Ishikawa (cell line): ENCODE measurements around the gene LANCL2.

ENCODE experiments used
- CEBPB ChIP-seq: IDR thresholded peaks from 2 replicates; pipeline ENCODE4 v1.6.1; 2012
- EGR1 ChIP-seq: IDR thresholded peaks from 2 replicates; pipeline ENCODE4 v1.6.1; 2012
- EP300 ChIP-seq: IDR thresholded peaks from 2 replicates; pipeline ENCODE4 v1.6.1; 2012; ENCODE audit warnings: borderline replicate concordance
- FOXM1 ChIP-seq: IDR thresholded peaks from 2 replicates; pipeline ENCODE4 v1.6.1; 2012; ENCODE audit warnings: low read depth, borderline replicate concordance
- RAD21 ChIP-seq: IDR thresholded peaks from 2 replicates; pipeline ENCODE4 v1.6.1; 2012; ENCODE audit warnings: low read depth
- REST ChIP-seq: IDR thresholded peaks from 2 replicates; pipeline ENCODE4 v1.6.1; 2012; ENCODE audit warnings: low read depth, mild to moderate bottlenecking
- TAF1 ChIP-seq: IDR thresholded peaks from 2 replicates; pipeline ENCODE4 v1.6.1; 2012; ENCODE audit warnings: low read depth, mild to moderate bottlenecking
- TCF12 ChIP-seq: IDR thresholded peaks from 2 replicates; pipeline ENCODE4 v1.6.1; 2012; ENCODE audit warnings: low read depth
- TEAD4 ChIP-seq: IDR thresholded peaks from 2 replicates; pipeline ENCODE4 v1.6.1; 2012
- USF1 ChIP-seq: IDR thresholded peaks from 2 replicates; pipeline ENCODE4 v1.6.1; 2012
- ZBTB7A ChIP-seq: IDR thresholded peaks from 2 replicates; pipeline ENCODE4 v1.6.1; 2012; ENCODE audit warnings: low read depth

- TF ChIP-seq TAF1 (no peak), ZBTB7A (no peak), EGR1 (no peak), USF1 (no peak), RAD21 (no peak), CEBPB (no peak), TCF12 (no peak), REST (no peak), EP300 (no peak), TEAD4 (no peak), FOXM1 (no peak)
Observed at GRCh38 chr7:55397617-55398016, 32.5 kb downstream of the LANCL2 start.
